Large intestine (tissue), 12 donors: ENCODE measurements around the gene LCE4A. TPM values are rescaled to one million over a fixed set of nuclear protein-coding genes. Genes with fewer than 3 reads are reported as not detected.
"Not testable (repeated sequence)": the region's sequence is repeated elsewhere in the genome, so short reads cannot be mapped to it uniquely, and the experiment has no call there.

Experiments used
- DNase-seq, 2 donors: peaks; one replicate each; pipeline versions ENCODE4 v3.0.0 to v3.0.0-alpha.2; 2013
- H3K27ac ChIP-seq: one replicate; pipeline ENCODE4 v1.5.1; 2013; ENCODE audit warnings: low read length
- H3K27me3 ChIP-seq: 2 replicates; pipeline ENCODE4 v1.6.1; 2013; ENCODE audit warnings: low read length; ENCODE audit not compliant: control insufficient read depth, insufficient read depth
- H3K36me3 ChIP-seq: 2 replicates; pipeline ENCODE4 v1.6.1; 2013; ENCODE audit warnings: low read length; ENCODE audit not compliant: control insufficient read depth, insufficient read depth
- H3K4me1 ChIP-seq: one replicate; pipeline ENCODE4 v1.6.1; 2013; ENCODE audit warnings: low read length; ENCODE audit not compliant: control insufficient read depth, insufficient read depth
- H3K4me3 ChIP-seq: one replicate; pipeline ENCODE4 v1.5.1; 2013; ENCODE audit warnings: low read length
- H3K9me3 ChIP-seq: one replicate; pipeline ENCODE4 v1.6.1; 2013; ENCODE audit warnings: mild to moderate bottlenecking, low read depth, low read length, moderate library complexity; ENCODE audit not compliant: control insufficient read depth
- WGBS: methylation state at CpG from one replicate; pipeline ENCODE4 v1.1.5; 2013; ENCODE audit warnings: low lambda C conversion rate; ENCODE audit not compliant: insufficient coverage; 5-methylcytosine and 5-hydroxymethylcytosine counted together
- long read RNA-seq, 11 donors: transcript quantifications; one replicate each; lab custom pipeline, GENCODE V29; 2026
- polyA plus RNA-seq: library from polyadenylated mRNA; unstranded; fragments of 120-200 nt; gene quantifications from one replicate; pipeline ENCODE4 v1.2.1, GENCODE V29; 2013

LCE4A gene, protein sequence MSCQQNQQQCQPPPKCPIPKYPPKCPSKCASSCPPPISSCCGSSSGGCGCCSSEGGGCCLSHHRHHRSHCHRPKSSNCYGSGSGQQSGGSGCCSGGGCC
- polyA plus RNA-seq: not detected
- long read RNA-seq, donor 1: 0 reads
- long read RNA-seq, donor 2: 0 reads
- long read RNA-seq, donor 3: 0 reads
- long read RNA-seq, donor 4: 0 reads
- long read RNA-seq, donor 5: 0 reads
- long read RNA-seq, donor 6: 0 reads
- long read RNA-seq, donor 7: 0 reads
- long read RNA-seq, donor 8: 0 reads
- long read RNA-seq, donor 9: 0 reads
- long read RNA-seq, donor 10: 0 reads
- long read RNA-seq, donor 11: 0 reads

- Histone ChIP-seq H3K27ac (no peak within 1 kb of the TSS), H3K36me3 (no peaks in the 10 kb centered on the region), H3K9me3 (no peaks in the 10 kb centered on the region), H3K27me3 (no peaks in the 10 kb centered on the region), H3K4me3 (no peak within 1 kb of the TSS), H3K4me1 (no peaks in the 10 kb centered on the region)
- no peak for DNase-seq
- WGBS: no CpG with 5 or more reads among the region's 2 CpGs
Observed at GRCh38 chr1:152707860-152708259, at the start of gene LCE4A. Gene LCE4A (plus strand): TSS chr1:152708160. CDS start chr1:152709076, 916 bp downstream.

GRCh38 chr1:152658649-152659048, 49.3 kb upstream of the LCE4A start:
- H3K36me3 ChIP-seq: no peaks in the 10 kb centered on the region
- H3K4me3 ChIP-seq: no peak overlapping the region
- DNase-seq: peak; percentile 58 to 63
- H3K9me3 ChIP-seq: no peaks in the 10 kb centered on the region
- no CpG with 5 or more reads among the region's 3 CpGs for WGBS
- H3K4me1 ChIP-seq: no peaks in the 10 kb centered on the region
- peaks cover 6% of the 10 kb centered on the region for H3K27me3 ChIP-seq
- no peak overlapping the region for H3K27ac ChIP-seq

DNA sequence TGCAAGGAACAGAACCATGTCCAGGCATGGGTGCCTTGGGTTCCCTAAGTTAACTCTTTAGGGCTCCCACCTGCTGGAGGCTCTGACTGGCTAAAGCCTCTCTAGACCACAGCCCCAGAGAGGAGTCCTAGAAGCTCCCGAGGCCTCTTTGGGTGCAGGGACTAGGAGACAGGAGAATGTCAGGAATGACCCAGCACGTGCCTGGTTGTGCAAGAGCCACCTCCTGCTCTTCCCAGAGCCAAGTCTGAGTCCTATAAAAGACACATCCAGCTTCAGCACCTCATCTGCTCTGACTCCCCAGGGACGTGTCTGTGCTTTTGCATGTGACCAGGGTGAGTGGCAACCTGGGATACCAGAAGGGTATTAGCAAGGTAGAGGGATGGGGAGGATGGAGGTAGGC, 44.9 kb upstream of the LCE4A start, which contains the start of gene LCE2D:
LCE2D (plus strand) TSS at position 283 of the 400 bp plus-strand sequence. CDS start 726 bp downstream, outside the sequence.
- DNase-seq: no peak

DNA sequence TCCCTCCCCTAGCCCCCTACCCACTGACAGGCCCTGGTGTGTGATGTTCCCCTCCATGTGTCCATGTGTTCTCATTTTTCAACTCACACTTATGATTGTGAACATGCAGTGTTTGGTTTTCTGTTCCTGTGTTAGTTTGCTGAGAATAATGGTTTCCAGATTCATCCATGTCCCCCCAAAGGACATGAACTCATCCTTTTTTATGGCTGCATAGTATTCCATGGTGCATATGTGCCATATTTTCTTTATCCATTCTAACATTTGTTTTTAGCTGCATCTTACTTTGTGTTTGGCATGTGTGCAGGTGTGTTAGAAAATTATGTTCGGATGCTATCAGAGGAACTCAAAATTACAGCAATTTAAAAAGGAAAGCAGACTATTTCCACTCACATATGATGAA, 41.8 kb upstream of the LCE4A start:
- not testable (repeated sequence) for H3K4me3 ChIP-seq, DNase-seq, H3K4me1 ChIP-seq, H3K36me3 ChIP-seq, H3K27me3 ChIP-seq, H3K27ac ChIP-seq, H3K9me3 ChIP-seq
- no CpG with 5 or more reads among the region's 1 CpG for WGBS

More for the DNA sequence above, 44.9 kb upstream of the LCE4A start, which contains the start of gene LCE2D:
- no peaks in the 10 kb centered on the region for H3K9me3 ChIP-seq
- H3K4me1 ChIP-seq: no peaks in the 10 kb centered on the region
- H3K27ac ChIP-seq: no peak within 1 kb of the TSS
- H3K27me3 ChIP-seq: peaks cover 8% of the 10 kb centered on the region
- no CpG with 5 or more reads among the region's 3 CpGs for WGBS
- no peaks in the 10 kb centered on the region for H3K36me3 ChIP-seq
- H3K4me3 ChIP-seq: no peak within 1 kb of the TSS

GRCh38 chr1:152667648-152668047, 40.3 kb upstream of the LCE4A start:
- no CpG with 5 or more reads among the region's 5 CpGs for WGBS
- Histone ChIP-seq H3K27ac (no peak overlapping the region), H3K4me3 (no peak overlapping the region), H3K36me3 (no peaks in the 10 kb centered on the region), H3K4me1 (no peaks in the 10 kb centered on the region), H3K27me3 (peaks cover 5% of the 10 kb centered on the region), H3K9me3 (no peaks in the 10 kb centered on the region)
- no peak for DNase-seq

DNA sequence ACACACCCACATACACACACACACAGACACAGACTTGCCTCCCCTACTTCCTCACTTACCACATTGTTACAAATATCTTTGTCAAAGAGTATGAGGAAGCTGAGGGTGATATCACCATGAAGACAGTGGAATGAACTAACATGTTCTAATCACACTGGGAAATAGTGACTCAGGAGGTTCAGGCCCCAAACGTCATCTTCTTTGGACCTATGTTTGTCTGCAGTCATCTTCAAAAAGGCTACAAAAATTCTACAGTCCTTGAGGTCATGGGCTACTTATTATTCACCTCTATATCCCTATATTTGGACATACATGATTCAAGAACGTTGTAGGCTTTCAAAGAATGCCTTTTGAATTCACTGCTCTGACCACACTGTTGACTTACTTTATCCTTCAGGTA, 34.9 kb upstream of the LCE4A start:
- Histone ChIP-seq H3K4me3 (no peak overlapping the region), H3K4me1 (no peaks in the 10 kb centered on the region), H3K27me3 (no peaks in the 10 kb centered on the region), H3K27ac (no peak overlapping the region), H3K36me3 (no peaks in the 10 kb centered on the region), H3K9me3 (no peaks in the 10 kb centered on the region)
- no peak for DNase-seq
- WGBS: no CpG with 5 or more reads among the region's 2 CpGs

DNA sequence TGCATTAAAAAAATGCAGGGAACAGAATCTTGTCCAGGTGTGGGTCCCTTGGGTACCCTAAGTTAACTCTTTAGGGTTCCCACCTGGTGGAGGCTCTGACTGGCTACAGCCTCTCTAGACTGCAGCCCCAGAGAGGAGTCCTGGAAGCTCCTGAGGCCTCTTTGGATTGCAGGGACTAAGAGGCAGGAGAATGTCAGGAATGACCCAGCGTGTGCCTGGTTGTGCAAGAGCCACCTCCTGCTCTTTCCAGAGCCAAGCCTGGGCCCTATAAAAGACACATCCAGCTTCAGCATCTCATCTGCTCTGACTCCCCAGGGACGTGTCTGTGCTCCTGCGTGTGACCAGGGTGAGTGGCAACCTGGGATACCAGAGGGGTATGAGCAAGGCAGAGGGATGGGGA, 33.0 kb upstream of the LCE4A start, which contains the start of gene LCE2C:
LCE2C (plus strand) TSS at position 297 of the 400 bp plus-strand sequence. CDS start 737 bp downstream, outside the sequence.
- H3K27me3 ChIP-seq, DNase-seq, H3K4me1 ChIP-seq, H3K4me3 ChIP-seq, H3K9me3 ChIP-seq, H3K36me3 ChIP-seq, H3K27ac ChIP-seq: not testable (repeated sequence)
- no CpG with 5 or more reads among the region's 3 CpGs for WGBS

DNA sequence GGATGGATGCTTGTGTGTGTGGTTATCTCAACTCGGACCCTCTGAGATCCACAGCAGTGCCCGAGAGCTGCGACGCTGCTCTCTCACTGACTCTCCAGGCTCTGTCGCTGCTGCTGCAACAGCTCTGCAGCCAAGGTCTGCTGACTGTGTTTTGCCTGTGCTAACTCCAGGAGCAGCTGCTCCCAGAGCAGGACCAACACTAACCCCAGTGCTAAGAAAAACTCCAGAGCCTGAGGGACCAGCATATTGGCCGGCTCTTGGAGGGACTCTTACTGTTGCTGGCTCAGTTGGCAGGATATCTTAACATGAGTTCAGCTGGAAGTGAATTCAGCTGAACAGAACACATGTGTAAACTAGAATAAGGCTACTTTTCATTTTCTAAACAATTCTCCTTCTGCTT, 28.5 kb upstream of the LCE4A start:
- no peak overlapping the region for H3K4me3 ChIP-seq
- WGBS: no CpG with 5 or more reads among the region's 6 CpGs

DNA sequence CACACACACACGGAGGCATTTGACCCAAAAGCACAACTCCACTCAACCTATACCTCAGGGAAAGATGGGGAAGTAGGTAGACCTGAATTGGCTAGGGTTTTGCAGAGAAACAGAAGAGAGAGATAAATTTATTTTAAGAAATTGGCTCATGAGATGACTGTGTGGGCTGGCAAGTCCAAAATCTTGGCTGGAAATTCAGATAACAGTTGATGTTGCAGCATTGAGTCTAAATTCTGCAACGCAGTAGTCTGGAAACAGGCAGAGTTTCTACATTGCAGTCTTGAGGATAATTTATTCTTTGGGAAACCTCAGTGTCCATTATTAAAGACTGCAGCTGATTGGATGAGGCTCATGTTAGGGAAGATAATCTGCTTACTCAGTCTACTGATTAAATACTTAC, 26.3 kb upstream of the LCE4A start:
- Histone ChIP-seq H3K27me3 (peaks cover 3% of the 10 kb centered on the region), H3K4me3 (no peak overlapping the region), H3K27ac (no peak overlapping the region), H3K36me3 (no peaks in the 10 kb centered on the region), H3K9me3 (no peaks in the 10 kb centered on the region), H3K4me1 (no peaks in the 10 kb centered on the region)
- no CpG with 5 or more reads among the region's 2 CpGs for WGBS
- DNase-seq: no peak

More for the DNA sequence above, 28.5 kb upstream of the LCE4A start:
- no peaks in the 10 kb centered on the region for H3K9me3 ChIP-seq
- DNase-seq: no peak
- H3K27me3 ChIP-seq: peaks cover 3% of the 10 kb centered on the region
- no peaks in the 10 kb centered on the region for H3K4me1 ChIP-seq
- H3K27ac ChIP-seq: no peak overlapping the region
- H3K36me3 ChIP-seq: no peaks in the 10 kb centered on the region

DNA sequence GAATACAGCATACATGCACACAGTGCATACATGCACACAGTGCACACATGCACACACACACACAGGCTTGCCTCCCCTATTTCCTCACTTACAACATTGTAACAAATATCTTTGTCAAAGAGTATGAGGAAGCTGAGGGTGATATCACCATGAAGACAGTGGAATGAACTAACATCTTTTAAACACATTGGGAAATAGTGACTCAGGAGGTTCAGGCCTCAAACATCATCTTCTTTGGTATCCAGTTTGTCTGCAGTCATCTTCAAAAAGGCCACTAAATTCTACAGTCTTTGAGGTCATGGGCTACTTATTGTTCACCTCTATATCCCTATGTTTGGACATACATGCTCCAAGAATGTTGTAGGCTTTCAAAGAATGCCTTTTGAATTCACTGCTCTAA, 24.1 kb upstream of the LCE4A start:
- H3K9me3 ChIP-seq: no peaks in the 10 kb centered on the region
- no peak for DNase-seq
- H3K27ac ChIP-seq: no peak overlapping the region
- no peak overlapping the region for H3K4me3 ChIP-seq
- H3K36me3 ChIP-seq: no peaks in the 10 kb centered on the region
- H3K4me1 ChIP-seq: no peaks in the 10 kb centered on the region
- peaks cover 3% of the 10 kb centered on the region for H3K27me3 ChIP-seq

GRCh38 chr1:152685823-152686222, 22.1 kb upstream of the LCE4A start, which contains the start of gene LCE2B:
Gene LCE2B (plus strand): TSS chr1:152686123. CDS start chr1:152686844, 721 bp downstream.
- not testable (repeated sequence) for H3K4me3 ChIP-seq, H3K27ac ChIP-seq, H3K27me3 ChIP-seq, H3K36me3 ChIP-seq, H3K9me3 ChIP-seq, DNase-seq, H3K4me1 ChIP-seq
- WGBS: no CpG with 5 or more reads among the region's 4 CpGs
